D721Med (cell line): Measurements from ENCODE around the gene DLD.

Experiments used
- DNase-seq: peaks from one replicate; pipeline ENCODE4 v3.0.0; 2011; ENCODE audit warnings: low spot score; ENCODE audit not compliant: insufficient read length
- FAIRE-seq: peaks from 2 replicates; lab custom pipeline; 2011; peaks lifted over from hg19 to GRCh38; lab: Jason Lieb, UNC
- CTCF ChIP-seq: IDR thresholded peaks from 2 replicates; pipeline ENCODE4 v1.5.1; 2012; ENCODE audit warnings: mild to moderate bottlenecking, control low read depth; ENCODE audit not compliant: insufficient read depth; ENCODE audit errors: missing control alignments

DLD gene

GRCh38 chr7:107939573-107940489 is 48.8 kb downstream of the DLD start:
- no peak for TF ChIP-seq CTCF
- DNase-seq (no peak), FAIRE-seq (no peak)

- DNase-seq (no peak), FAIRE-seq (no peak)
- no peak for TF ChIP-seq CTCF
These were observed 50.0 kb downstream of the DLD start for GRCh38 chr7:107940951-107941350.

GRCh38 chr7:107943018-107943417 is 52.0 kb downstream of the DLD start:
- no peak for TF ChIP-seq CTCF
- no peak for DNase-seq

DNA sequence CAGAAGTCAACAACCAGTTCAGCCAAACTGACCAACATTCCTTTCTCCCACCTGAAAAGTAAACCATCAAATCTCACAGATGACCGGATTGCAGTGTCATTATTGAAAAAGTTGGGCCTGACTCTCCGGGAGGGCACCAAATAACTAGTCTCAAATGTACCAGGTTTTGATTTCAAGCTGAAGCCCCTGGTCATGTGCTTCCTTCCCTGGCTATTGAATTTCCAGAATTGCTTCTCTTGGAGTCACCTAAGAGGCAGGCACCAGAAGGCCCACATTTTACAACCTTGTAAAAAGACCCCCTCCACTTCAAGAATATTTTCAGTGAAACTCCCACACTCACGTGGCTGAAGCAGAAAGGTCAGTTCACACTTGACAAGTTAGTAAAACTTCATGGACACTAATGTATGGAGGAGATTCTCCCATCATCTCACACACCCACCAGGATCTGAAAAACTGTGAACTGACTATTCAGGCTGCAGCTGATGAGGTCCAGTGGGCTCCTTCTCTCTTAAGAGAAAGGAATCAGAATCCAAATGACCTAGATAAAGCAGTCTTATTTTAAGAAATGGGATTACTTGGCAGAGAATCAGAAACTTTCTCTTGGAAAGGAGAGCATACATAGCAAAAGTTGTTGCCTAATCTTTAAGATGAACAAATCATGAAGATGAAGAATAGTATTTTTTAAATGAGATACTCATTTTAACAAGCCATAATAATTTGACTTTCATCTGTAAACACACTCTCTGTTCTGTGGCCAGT is 53.6 kb downstream of the DLD start:
- TF ChIP-seq CTCF: no peak
- FAIRE-seq (no peak), DNase-seq (no peak)

More at GRCh38 chr7:107943018-107943417, 52.0 kb downstream of the DLD start:
- FAIRE-seq: no peak

GRCh38 chr7:107945332-107945731 is 54.3 kb downstream of the DLD start:
- DNase-seq (no peak), FAIRE-seq (no peak)
- no peak for TF ChIP-seq CTCF

DNA sequence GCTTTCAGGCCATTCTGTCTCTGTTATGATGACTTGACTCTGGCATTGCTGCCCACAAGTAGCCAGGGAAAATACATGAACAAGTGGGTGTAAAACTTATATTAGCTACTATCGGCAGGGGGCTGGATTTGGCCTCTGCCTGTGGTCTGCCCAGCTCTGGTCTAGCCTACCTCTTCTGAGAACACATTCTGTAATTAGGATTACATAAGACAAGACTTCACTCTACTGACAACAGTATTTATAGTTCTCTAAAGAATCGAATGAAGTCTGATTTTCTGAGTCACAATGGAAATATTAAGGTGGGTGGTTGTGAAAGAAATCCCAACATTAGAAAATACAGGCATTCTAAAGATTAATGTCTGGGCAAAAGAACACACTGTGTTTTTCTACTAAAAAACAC is 55.5 kb downstream of the DLD start:
- no peak for FAIRE-seq
- TF ChIP-seq CTCF: no peak

More for the DNA sequence above, 55.5 kb downstream of the DLD start:
- DNase-seq: no peak
